CD4-positive, alpha-beta T cell treated with Interleukin-1 beta for 1 hour (primary cell): ENCODE results near the gene TFCP2.
A peak's percentile ranks its signal among the peaks of the same experiment; 100 is the strongest.
"Not testable (repeated sequence)": the region's sequence is repeated elsewhere in the genome, so short reads cannot be mapped to it uniquely, and the experiment has no call there.

ENCODE experiments used
- DNase-seq, 2 donors: peaks; one replicate each; pipeline ENCODE4 v3.0.0-alpha.2; 2020 to 2022

The TFCP2 gene, protein sequence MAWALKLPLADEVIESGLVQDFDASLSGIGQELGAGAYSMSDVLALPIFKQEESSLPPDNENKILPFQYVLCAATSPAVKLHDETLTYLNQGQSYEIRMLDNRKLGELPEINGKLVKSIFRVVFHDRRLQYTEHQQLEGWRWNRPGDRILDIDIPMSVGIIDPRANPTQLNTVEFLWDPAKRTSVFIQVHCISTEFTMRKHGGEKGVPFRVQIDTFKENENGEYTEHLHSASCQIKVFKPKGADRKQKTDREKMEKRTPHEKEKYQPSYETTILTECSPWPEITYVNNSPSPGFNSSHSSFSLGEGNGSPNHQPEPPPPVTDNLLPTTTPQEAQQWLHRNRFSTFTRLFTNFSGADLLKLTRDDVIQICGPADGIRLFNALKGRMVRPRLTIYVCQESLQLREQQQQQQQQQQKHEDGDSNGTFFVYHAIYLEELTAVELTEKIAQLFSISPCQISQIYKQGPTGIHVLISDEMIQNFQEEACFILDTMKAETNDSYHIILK

DNA sequence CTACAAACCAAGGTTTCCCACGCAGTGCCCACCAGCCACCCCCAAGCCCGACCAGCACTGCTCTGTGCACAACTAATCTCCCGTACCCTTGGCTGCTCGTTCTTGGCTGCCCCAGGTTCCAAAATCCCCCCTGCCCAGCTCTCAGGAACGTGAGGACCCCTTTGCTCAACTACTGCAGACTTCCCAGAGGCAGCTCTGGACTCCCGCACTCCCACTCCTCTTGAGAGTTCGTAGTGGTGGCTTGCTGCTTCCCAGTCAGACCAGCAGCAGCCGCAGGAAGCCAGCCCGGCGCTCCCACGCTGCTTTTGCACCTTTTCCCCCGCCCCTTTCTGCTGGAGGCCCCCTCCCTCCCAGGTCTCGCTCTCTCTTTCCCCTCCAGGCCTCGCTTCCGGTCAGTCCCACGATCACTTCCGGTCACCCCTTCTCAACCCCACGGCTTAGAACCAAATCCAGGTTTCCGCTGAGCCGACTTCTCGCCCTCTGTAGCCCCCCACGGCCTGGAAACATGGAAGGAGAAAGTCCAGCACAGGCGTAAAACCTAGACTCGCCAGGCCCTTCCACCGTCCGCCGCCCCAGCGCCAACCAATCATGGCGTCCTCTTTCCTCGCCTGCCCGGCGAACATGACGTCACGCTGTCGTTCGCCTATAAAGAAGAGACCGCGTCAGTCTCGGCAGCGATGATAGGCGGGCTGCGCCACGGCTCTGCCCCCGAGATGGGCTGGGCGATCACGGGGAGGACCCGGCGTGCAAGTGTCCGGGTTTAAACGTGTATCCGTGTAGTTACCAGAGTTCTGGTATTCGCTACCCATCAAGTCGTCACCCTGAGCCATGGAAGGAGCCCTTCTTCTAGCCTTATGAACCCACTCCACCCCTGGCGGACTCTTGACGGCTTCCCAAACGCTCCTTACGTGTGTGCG, at the start of gene TFCP2:
Gene TFCP2, minus strand, starts transcription at position 621 of the 917 bp plus-strand sequence. CDS start 713 bp downstream, outside the sequence.
- DNase-seq: peak; percentile 94 to 95

GRCh38 chr12:51222461-51222860, 49.5 kb upstream of the TFCP2 start:
- DNase-seq: no peak

GRCh38 chr12:51219857-51220256, 46.9 kb upstream of the TFCP2 start:
- DNase-seq: not testable (repeated sequence)

DNA sequence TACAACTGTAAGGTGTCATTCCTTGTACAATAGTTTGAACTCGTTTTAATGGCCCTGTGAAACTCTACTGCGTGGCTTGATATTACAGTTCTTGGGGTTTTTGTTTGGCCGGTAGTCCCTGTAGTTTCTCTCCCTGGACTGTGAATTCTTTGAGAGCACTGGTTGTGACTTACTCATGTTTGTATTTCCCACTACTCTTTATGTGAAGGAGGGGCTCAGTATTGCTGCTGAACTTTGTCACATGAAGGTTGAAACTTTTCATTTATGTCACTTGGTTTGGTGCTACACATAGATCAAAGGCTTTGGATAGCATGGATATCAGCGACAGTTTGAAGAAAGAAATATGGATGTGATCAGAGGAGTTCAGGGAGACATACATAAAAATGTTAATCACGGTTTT, 46.4 kb upstream of the TFCP2 start:
- DNase-seq: no peak

- DNase-seq: no peak
Measured at GRCh38 chr12:51218607-51219161, 45.7 kb upstream of the TFCP2 start.

DNA sequence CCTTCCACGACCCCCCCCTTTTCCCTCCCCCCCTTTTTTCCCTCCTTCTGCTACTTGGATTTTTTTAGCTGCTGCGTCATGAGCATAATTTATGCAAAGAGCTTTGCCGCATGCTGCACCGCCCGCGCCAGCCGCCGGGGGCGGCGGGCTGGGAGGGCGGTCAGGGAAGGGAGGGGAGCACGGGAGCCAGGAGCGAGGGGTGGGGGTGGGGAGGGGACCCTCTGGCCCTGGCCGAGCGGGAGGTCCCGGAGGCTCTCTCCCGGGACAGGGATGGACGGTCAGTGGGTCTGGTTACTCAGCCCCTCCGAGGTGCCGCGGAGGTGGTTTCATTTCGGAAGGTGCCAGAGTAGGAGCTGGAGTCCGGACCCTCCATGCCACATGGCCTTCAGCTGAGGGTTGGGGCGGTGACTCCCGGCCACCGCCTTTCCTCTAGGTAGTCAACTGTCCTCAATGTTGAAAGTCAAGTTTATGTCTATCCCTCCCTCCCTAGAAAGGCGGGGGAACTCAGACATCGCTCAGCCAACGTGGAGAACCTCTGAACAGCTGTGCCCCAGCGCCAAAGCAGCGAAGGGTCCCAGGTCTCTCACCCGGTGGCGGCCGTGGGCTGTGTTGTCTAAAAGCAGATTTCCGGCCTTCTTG, 45.2 kb upstream of the TFCP2 start, which contains the start of gene POU6F1:
Gene POU6F1, minus strand, starts transcription at position 95 of the 639 bp plus-strand sequence. CDS start 11,226 bp downstream, outside the sequence.
- peak; percentile 82 to 84 for DNase-seq

GRCh38 chr12:51217133-51217967, 44.4 kb upstream of the TFCP2 start:
- DNase-seq: peak; percentile 66 to 70

- no peak for DNase-seq
Measured at GRCh38 chr12:51216642-51217041, 43.7 kb upstream of the TFCP2 start.

GRCh38 chr12:51214895-51215294, 42.0 kb upstream of the TFCP2 start:
- DNase-seq: no peak

- no peak for DNase-seq
Measured at GRCh38 chr12:51210690-51211395, 37.9 kb upstream of the TFCP2 start.

- no peak for DNase-seq
Measured at GRCh38 chr12:51209259-51209658, 36.3 kb upstream of the TFCP2 start.

- no peak for DNase-seq
Measured at GRCh38 chr12:51208016-51208660, 35.2 kb upstream of the TFCP2 start.

GRCh38 chr12:51205350-51205749, 32.4 kb upstream of the TFCP2 start:
- DNase-seq: no peak

GRCh38 chr12:51202718-51203117, 29.8 kb upstream of the TFCP2 start:
- no peak for DNase-seq

DNA sequence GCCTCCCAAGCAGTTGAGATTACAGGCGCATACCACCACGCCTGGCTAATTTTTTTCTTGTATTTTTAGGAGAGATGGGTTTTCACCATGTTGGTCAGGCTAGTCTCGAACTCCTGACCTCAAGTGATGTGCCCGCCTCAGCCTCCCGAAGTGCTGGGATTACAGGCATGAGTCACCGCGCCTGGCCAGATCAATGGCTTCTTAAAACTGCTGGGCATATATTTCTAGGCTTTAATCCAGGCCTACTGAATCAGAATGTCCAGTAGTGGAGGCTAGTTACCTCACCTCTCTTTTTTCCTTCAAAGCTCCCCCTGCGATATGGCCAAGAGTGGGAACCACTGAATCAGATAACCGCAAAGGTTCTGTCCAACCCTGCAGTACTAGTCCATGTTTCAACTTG, 27.9 kb upstream of the TFCP2 start:
- DNase-seq: no peak

DNA sequence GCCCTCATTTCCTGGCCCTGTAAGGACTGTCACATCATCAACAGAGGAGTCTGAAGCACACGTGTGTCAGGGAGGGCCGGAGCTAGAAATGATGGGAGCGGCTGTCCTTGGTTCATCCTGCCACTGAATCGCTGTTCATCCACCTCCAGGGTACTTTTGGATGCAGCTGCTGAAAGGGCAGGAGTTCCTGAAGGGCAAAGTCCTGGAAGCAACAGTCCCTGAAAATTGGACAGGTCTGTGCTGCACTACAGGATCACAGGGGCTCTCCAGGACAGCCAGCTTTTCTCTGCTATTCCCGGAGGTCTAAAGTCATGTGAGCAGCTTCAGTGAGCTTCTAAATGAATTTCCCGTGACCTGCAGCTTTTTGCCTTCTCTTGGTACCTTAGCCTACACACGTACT, 27.2 kb upstream of the TFCP2 start:
- no peak for DNase-seq

GRCh38 chr12:51199366-51199945, 26.5 kb upstream of the TFCP2 start:
- no peak for DNase-seq

- DNase-seq: no peak
Measured at GRCh38 chr12:51198568-51199365, 25.8 kb upstream of the TFCP2 start.
